GM21723 (cell line): Measurements from ENCODE around the gene RARB.

ENCODE experiments used
- ATAC-seq: cut with Tn5 transposase; IDR thresholded peaks from one replicate; pipeline ENCODE4 v1.9.1; 2021; ENCODE audit warnings: mild to moderate bottlenecking, moderate library complexity; ENCODE audit not compliant: unreplicated experiment

RARB gene

DNA sequence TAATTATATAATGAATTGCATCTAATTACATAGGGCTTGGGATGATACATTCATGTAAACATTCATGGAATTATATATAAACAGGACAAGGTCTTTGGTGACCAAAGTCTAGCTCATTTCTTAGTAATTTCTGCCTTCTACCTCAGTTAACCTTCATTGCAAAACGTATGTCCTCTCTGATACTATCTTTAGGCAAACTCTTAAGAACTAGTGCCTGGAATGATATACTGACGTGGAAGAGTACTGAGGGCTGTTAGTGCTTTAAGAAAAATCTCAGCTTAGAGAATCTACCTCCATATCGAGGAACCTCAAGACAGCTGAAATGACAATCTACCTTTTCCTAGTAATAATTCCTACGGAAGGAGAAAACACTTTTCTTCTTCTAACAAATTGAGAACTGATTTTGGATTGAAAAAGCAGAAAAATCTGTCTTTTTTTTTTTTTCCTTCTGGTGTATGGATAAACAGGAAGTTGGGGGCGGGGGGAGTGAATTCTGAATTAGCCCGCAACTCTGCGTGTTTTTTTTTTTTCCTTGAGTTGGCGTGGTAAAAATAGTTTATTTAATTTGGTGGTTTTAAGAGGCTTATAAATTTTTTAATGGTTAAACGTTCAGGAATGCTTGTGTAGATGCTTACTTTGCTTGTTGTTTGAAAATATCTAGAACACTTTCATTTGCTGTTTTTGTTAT lies 43.2 kb downstream of the RARB start:
- no peak for ATAC-seq

- ATAC-seq, result no peak
Measured at GRCh38 chr3:25472153-25472552, 44.1 kb downstream of the RARB start.

- ATAC-seq, result no peak
Measured at GRCh38 chr3:25472731-25473130, 44.7 kb downstream of the RARB start.

DNA sequence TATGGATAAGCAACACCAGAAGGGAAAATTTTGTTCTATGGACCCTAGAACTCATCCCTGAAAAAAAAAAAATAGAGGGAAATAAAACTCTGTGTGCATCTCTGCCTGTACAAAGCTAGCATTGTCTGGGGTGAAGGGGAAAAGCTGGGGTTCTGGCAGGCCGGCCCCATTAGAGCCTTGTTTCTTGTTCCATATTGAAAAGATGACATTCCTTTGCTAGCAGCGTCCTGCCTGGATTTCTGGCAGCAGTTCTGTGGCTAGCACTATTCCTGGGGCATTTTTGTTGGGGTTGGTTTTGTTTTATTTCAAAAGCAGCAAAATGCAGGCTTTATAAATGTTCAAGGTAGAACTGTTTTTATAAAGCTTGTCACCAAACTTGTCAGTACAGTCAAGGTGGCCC lies 45.2 kb downstream of the RARB start:
- ATAC-seq, result no peak

- no peak for ATAC-seq
Measured at GRCh38 chr3:25474052-25474451, 46.0 kb downstream of the RARB start.

DNA sequence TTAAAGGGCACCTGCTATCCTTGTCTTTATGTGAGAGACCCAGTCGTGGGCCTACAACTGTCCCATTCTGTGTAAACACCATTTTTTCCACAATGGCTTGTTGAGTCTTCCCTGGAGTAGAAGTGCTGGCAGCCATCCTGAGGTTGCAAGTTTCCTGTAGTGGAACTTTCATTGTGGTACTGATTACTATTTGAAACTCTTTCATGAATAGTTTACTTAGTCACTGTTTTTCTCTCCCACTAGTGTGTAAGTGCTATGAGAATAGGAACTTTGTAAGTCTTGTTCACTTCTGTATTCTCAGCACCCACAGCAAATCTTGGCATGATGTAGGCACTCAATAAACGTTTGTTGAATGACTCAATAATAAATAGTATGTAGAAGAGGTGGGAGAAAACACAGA lies 48.6 kb downstream of the RARB start:
- no peak for ATAC-seq

DNA sequence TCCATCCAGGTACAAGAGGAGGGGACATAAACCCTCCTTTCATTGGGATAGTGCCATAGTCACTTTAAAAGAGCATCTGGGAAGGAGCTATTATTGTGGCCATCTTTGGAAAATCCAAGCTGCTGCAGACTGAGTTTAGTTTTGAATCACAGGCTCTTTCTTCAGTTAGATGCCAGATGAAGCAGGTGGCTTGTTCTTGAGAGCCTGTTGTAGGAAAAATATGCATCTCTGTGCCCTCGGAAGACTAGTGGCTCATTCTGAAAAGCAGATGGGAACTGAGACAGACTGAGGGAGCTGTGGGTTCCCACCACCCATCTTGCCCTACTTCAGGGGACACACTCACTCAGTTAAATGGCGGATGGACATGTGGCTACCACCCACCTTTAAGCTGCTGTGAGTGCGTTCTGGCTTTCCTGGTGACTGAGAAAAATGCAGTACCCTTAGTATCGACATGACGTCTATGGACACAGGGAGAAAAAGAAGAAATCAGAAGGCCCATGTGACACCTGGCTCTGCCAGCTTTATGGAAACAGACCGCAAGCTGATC lies 50.2 kb downstream of the RARB start:
- ATAC-seq, result no peak

DNA sequence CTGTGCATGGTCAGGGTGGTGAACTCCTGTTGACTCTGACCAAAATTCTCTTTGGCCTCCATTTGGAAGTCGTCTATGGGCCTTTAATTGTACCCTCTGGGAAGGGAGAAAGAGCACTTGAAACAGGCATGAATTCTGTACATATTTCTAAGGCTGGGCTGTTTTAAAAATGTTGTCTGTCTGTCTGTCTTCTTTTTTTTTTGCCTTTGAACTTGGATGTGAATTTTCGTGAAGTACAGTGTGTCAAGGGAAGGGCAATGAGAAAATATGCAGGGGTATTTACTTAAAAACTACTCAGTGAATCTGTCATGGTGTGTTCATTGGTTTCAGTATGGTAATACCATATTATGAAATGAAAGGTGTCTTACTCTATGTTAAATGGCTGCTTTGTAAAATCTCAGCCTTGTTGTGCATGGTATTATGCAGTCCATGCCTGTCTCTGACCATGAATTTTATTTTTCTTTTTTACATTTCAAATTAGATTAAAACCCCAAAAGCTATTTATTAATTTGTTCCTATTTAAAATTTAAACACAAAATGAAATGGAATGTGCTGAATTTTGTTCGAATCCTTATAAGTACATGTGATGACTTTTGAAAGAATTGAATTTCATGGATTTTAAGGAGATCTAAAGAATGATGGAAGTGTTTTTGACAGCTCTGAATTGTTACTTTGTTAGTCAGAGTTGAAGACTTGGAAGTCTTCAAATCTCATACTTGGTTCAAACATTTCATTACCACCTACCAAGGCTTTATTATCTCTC lies 51.1 kb downstream of the RARB start:
- ATAC-seq, result no peak

DNA sequence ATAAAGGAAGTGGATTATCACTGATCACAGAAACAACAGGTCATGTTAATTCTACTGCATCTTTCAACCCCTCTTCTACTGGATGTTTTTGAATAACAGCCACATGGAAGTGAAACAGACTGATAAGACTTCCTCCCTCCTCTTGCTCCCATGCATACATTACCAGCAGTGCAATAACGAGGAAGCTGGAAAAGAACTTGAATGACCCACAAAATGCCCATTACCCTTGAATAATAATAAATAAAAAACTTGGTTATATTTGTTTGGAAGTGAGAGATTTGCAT lies 51.6 kb downstream of the RARB start:
- ATAC-seq, result no peak

- no peak for ATAC-seq
Measured at GRCh38 chr3:25480811-25481210, 52.7 kb downstream of the RARB start.

- no peak for ATAC-seq
Measured at GRCh38 chr3:25481386-25481785, 53.3 kb downstream of the RARB start.

- ATAC-seq, result no peak
Measured at GRCh38 chr3:25483456-25483855, 55.4 kb downstream of the RARB start.

GRCh38 chr3:25485673-25486072 lies 57.6 kb downstream of the RARB start:
- ATAC-seq, result no peak

GRCh38 chr3:25486932-25487331 lies 58.9 kb downstream of the RARB start:
- no peak for ATAC-seq

GRCh38 chr3:25489858-25490593 lies 62.0 kb downstream of the RARB start:
- no peak for ATAC-seq

GRCh38 chr3:25493246-25493645 lies 65.2 kb downstream of the RARB start:
- no peak for ATAC-seq

DNA sequence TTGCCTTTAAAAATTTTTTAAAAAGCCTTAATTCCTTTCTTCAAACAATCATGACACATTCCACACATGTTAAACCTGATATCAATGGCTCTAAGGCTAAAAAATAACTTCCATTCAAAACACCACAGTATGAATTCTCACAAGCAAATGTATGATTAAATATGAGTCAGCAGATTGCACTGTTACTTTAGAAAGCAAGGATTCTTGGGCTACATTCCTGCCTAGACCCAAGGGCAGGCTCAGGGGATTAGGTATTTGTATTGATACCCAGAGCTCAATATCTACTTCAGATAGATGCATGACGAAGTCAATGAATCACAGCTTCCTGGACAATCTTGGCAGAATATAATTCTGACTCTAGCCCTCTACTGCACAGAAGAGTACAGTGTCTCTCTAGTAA lies 65.7 kb downstream of the RARB start:
- no peak for ATAC-seq

DNA sequence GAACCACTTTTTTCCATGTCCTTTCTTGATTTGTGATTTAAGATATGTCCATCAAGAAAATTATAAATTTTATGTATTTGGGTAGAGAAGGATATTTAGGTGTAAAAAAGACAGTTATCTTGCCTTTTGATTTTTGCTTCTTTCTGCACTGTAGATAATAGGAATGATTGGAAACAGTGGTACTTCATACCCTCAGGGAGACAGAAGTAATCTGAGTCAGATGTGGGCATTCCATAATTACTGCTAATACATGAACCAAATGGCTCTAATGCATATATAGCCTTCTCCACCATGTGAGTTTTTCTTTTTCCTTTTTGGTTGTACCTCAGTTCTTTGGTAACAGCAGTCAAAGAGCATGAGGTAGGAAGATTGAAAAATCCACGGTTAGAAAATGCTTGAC lies 67.2 kb downstream of the RARB start:
- no peak for ATAC-seq

GRCh38 chr3:25495726-25496253 lies 67.7 kb downstream of the RARB start:
- no peak for ATAC-seq

DNA sequence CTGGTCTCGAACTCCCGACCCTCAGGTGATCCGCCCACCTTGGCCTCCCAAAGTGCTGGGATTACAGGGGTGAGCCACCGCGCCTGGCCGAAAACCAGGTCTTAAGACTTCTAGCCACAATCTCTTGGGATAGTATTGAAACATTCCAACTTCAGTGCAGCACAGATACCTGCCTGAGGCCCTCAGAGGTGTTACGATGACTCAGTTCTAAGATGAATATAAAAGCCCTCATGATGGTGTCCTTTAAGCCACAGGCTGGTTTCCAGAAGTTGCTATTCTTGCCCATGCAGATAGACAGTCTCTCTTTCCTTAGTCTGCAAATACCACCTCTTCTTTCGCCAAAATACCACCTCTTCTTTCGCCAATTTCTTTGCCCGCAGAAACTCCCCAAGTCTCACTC lies 69.0 kb downstream of the RARB start:
- no peak for ATAC-seq

DNA sequence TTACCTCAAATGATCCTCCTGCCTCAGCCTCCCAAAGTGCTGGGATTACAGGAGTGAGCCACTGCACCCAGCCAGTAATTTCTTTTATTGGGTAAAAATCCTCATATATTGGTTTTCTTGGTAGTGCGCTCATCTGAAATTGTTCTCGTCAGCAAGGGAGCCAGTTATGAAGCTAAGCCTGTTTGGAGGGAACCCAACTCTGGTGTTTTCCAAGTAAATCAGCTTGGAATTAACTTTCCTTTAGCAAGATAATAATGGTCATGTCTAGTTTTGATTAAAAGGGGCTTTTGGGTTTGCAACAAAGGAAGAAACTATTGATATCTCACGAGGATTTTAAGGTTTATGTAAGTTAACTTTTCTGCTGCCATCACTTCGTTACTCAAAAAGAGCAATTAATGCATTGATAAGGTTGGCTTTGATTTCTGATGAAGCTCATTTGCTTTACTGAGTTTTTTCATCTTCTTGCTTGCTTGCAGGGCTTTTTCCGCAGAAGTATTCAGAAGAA lies 72.7 kb downstream of the RARB start:
- ATAC-seq, result no peak
